ENCODE results near the gene FLOT2.
"Not testable (repeated sequence)": the region's sequence is repeated elsewhere in the genome, so short reads cannot be mapped to it uniquely, and the experiment has no call there.

The FLOT2 gene

GRCh38 chr17:28878158-28878910 lies 19.2 kb downstream of the FLOT2 start:
- H3F3A ChIP-seq (ENCODE audit: insufficient read depth, low read length): no peaks in the 10 kb centered on the region
- H3K4me2 ChIP-seq (ENCODE audit: low read length): no peak overlapping the region
- H3K9me3 ChIP-seq (ENCODE audit: low read length): no peaks in the 10 kb centered on the region
- no peak overlapping the region for H3K4me3 ChIP-seq (ENCODE audit: low read depth, low read length, poor library complexity, severe bottlenecking)
- H3K79me2 ChIP-seq (ENCODE audit: insufficient read depth, low read length): no peaks in the 10 kb centered on the region
- H3K27me3 ChIP-seq (ENCODE audit: insufficient read depth, low read length): no peaks in the 10 kb centered on the region
- H3K36me3 ChIP-seq (ENCODE audit: insufficient read depth, low read length): peaks cover 44% of the 10 kb centered on the region; the same call in 1 of the 2 replicates
- H3K9ac ChIP-seq (ENCODE audit: low read length): no peak overlapping the region
- H3K4me1 ChIP-seq (ENCODE audit: insufficient read depth, low read length, severe bottlenecking): no peaks in the 10 kb centered on the region
- no peak overlapping the region for H2AFZ ChIP-seq (ENCODE audit: low read length)
- H3K27ac ChIP-seq (ENCODE audit: low read depth, low read length, poor library complexity, severe bottlenecking): no peak overlapping the region
- TF ChIP-seq EZH2 (IDR thresholded peaks at IDR 0.05; ENCODE audit: borderline replicate concordance, low read length): no peak
- TF ChIP-seq CTCF (IDR thresholded peaks at IDR 0.05; ENCODE audit: low read length): no peak
- H3K9me2 ChIP-seq (ENCODE audit: low read depth, low read length): no peaks in the 10 kb centered on the region
- H4K20me1 ChIP-seq (ENCODE audit: insufficient read depth, low read length): no peaks in the 10 kb centered on the region

- H3F3A ChIP-seq (ENCODE audit: insufficient read depth, low read length); H3K27ac ChIP-seq (ENCODE audit: low read depth, low read length, poor library complexity, severe bottlenecking); H3K27me3 ChIP-seq (ENCODE audit: insufficient read depth, low read length): not testable (repeated sequence)
These were observed 20.3 kb downstream of the FLOT2 start for GRCh38 chr17:28877150-28877711.

GRCh38 chr17:28875848-28876550 lies 21.5 kb downstream of the FLOT2 start:
- Histone ChIP-seq H3K27ac (ENCODE audit: low read depth, low read length, poor library complexity, severe bottlenecking) (no peak overlapping the region), H3K9ac (ENCODE audit: low read length) (no peak overlapping the region), H3K4me2 (ENCODE audit: low read length) (no peak overlapping the region), H3K27me3 (ENCODE audit: insufficient read depth, low read length) (no peaks in the 10 kb centered on the region), H3K9me2 (ENCODE audit: low read depth, low read length) (no peaks in the 10 kb centered on the region), H3K4me1 (ENCODE audit: insufficient read depth, low read length, severe bottlenecking) (peaks cover 12% of the 10 kb centered on the region), H3K4me3 (ENCODE audit: low read depth, low read length, poor library complexity, severe bottlenecking) (no peak overlapping the region), H2AFZ (ENCODE audit: low read length) (no peak overlapping the region), H4K20me1 (ENCODE audit: insufficient read depth, low read length) (no peaks in the 10 kb centered on the region), H3K9me3 (ENCODE audit: low read length) (no peaks in the 10 kb centered on the region), H3F3A (ENCODE audit: insufficient read depth, low read length) (no peaks in the 10 kb centered on the region), H3K79me2 (ENCODE audit: insufficient read depth, low read length) (no peaks in the 10 kb centered on the region), H3K36me3 (ENCODE audit: insufficient read depth, low read length) (peaks cover 29% of the 10 kb centered on the region; the same call in 1 of the 2 replicates)
- no peak for TF ChIP-seq EZH2 (IDR thresholded peaks at IDR 0.05; ENCODE audit: borderline replicate concordance, low read length)
- no peak for TF ChIP-seq CTCF (IDR thresholded peaks at IDR 0.05; ENCODE audit: low read length)

More at GRCh38 chr17:28877150-28877711, 20.3 kb downstream of the FLOT2 start:
- not testable (repeated sequence) for H2AFZ ChIP-seq (ENCODE audit: low read length); H3K79me2 ChIP-seq (ENCODE audit: insufficient read depth, low read length); H3K4me2 ChIP-seq (ENCODE audit: low read length); H3K9me3 ChIP-seq (ENCODE audit: low read length); H3K4me1 ChIP-seq (ENCODE audit: insufficient read depth, low read length, severe bottlenecking); H3K4me3 ChIP-seq (ENCODE audit: low read depth, low read length, poor library complexity, severe bottlenecking); H4K20me1 ChIP-seq (ENCODE audit: insufficient read depth, low read length); H3K9ac ChIP-seq (ENCODE audit: low read length); H3K9me2 ChIP-seq (ENCODE audit: low read depth, low read length)
- H3K36me3 ChIP-seq (ENCODE audit: insufficient read depth, low read length): peaks cover 42% of the 10 kb centered on the region; the same call in 1 of the 2 replicates
